Osteoblast (primary cell): ENCODE measurements around the gene VWA1. TPM values are rescaled to one million over a fixed set of nuclear protein-coding genes. Genes with fewer than 3 reads are reported as not detected.
"Not testable (repeated sequence)": the region's sequence is repeated elsewhere in the genome, so short reads cannot be mapped to it uniquely, and the experiment has no call there.

ENCODE experiments used
- DNase-seq: peaks from one replicate; pipeline ENCODE4 v3.0.0; 2011; ENCODE audit warnings: low spot score, mixed read lengths; ENCODE audit not compliant: insufficient read length; ENCODE audit errors: missing footprints
- H2AFZ ChIP-seq: 2 replicates; pipeline ENCODE4 v1.6.0; 2011; ENCODE audit warnings: mild to moderate bottlenecking, low read length
- H3K27ac ChIP-seq: 2 replicates; pipeline ENCODE4 v1.5.1; 2011; ENCODE audit warnings: mild to moderate bottlenecking, low read depth, low read length, moderate library complexity
- H3K27me3 ChIP-seq: 2 replicates; pipeline ENCODE4 v1.6.0; 2012; ENCODE audit warnings: mild to moderate bottlenecking, control low read depth, inconsistent platforms, low read length, moderate library complexity; ENCODE audit not compliant: insufficient read depth
- H3K36me3 ChIP-seq: 2 replicates; pipeline ENCODE4 v1.5.1; 2011; ENCODE audit warnings: mild to moderate bottlenecking, low read length, control low read depth, moderate library complexity; ENCODE audit not compliant: insufficient read depth
- H3K4me1 ChIP-seq: 2 replicates; pipeline ENCODE4 v1.5.1; 2011; ENCODE audit warnings: mild to moderate bottlenecking, low read length, control low read depth, moderate library complexity; ENCODE audit not compliant: insufficient read depth
- H3K4me2 ChIP-seq: 2 replicates; pipeline ENCODE4 v1.6.0; 2011; ENCODE audit warnings: mild to moderate bottlenecking, low read length; ENCODE audit not compliant: insufficient read depth
- H3K4me3 ChIP-seq: fragments of 200-600 bp; sonication (generic); 3 replicates; pipeline ENCODE4 v1.5.1; 2012; ENCODE audit warnings: mild to moderate bottlenecking, low read length, inconsistent platforms; ENCODE audit not compliant: insufficient read depth
- H3K79me2 ChIP-seq: 2 replicates; pipeline ENCODE4 v1.6.0; 2012; ENCODE audit warnings: mild to moderate bottlenecking, low read length, control low read depth, inconsistent platforms; ENCODE audit not compliant: insufficient read depth
- H3K9me3 ChIP-seq: 2 replicates; pipeline ENCODE4 v1.5.1; 2011; ENCODE audit warnings: low read depth, low read length, control low read depth
- H4K20me1 ChIP-seq: 2 replicates; pipeline ENCODE4 v1.6.0; 2012; ENCODE audit warnings: mild to moderate bottlenecking, low read length, control low read depth; ENCODE audit not compliant: insufficient read depth
- CTCF ChIP-seq: IDR thresholded peaks from 2 replicates; pipeline ENCODE4 v1.5.1; 2011; ENCODE audit warnings: mild to moderate bottlenecking, low read depth, low read length, moderate library complexity; ENCODE audit errors: extremely low read depth
- total RNA-seq: library from RNA; depleted of rRNA; stranded (reverse); fragments of >200 nt; gene quantifications from 2 replicates; pipeline ENCODE4 v1.2.3, GENCODE V29; 2012

The VWA1 gene
- total RNA-seq, 1 donor, result 4.3 TPM

GRCh38 chr1:1479547-1480487, 44.3 kb downstream of the VWA1 start:
- no peak overlapping the region for H3K4me2 ChIP-seq
- no peak overlapping the region for H2AFZ ChIP-seq
- no peak for TF ChIP-seq CTCF
- no peaks in the 10 kb centered on the region for H3K4me1 ChIP-seq
- H3K36me3 ChIP-seq, result peaks cover 35% of the 10 kb centered on the region
- peaks cover 14% of the 10 kb centered on the region for H4K20me1 ChIP-seq
- H3K27me3 ChIP-seq, result no peaks in the 10 kb centered on the region
- no peak overlapping the region for H3K4me3 ChIP-seq
- H3K9me3 ChIP-seq, result no peaks in the 10 kb centered on the region
- DNase-seq, result peak; percentile 85
- H3K27ac ChIP-seq, result no peak overlapping the region
- peaks cover 46% of the 10 kb centered on the region for H3K79me2 ChIP-seq

GRCh38 chr1:1480488-1480867, 45.0 kb downstream of the VWA1 start:
- H3K27me3 ChIP-seq, H3K4me1 ChIP-seq, H3K27ac ChIP-seq, H2AFZ ChIP-seq, H3K4me2 ChIP-seq, H3K4me3 ChIP-seq, H3K9me3 ChIP-seq, DNase-seq: not testable (repeated sequence)
- peaks cover 14% of the 10 kb centered on the region for H4K20me1 ChIP-seq
- peaks cover 35% of the 10 kb centered on the region for H3K36me3 ChIP-seq
- peaks cover 40% of the 10 kb centered on the region for H3K79me2 ChIP-seq

- H3K4me2 ChIP-seq, H3K9me3 ChIP-seq, H2AFZ ChIP-seq, H3K27me3 ChIP-seq, H3K27ac ChIP-seq, DNase-seq, H3K4me1 ChIP-seq, H3K4me3 ChIP-seq: not testable (repeated sequence)
- H3K36me3 ChIP-seq, result peaks cover 39% of the 10 kb centered on the region
- H4K20me1 ChIP-seq, result peaks cover 13% of the 10 kb centered on the region
- H3K79me2 ChIP-seq, result peaks cover 29% of the 10 kb centered on the region
These were observed 46.3 kb downstream of the VWA1 start for GRCh38 chr1:1481811-1482210.

- Histone ChIP-seq H3K36me3 (peaks cover 39% of the 10 kb centered on the region), H3K79me2 (peaks cover 19% of the 10 kb centered on the region), H3K4me2 (no peak overlapping the region), H3K27ac (no peak overlapping the region), H3K9me3 (no peaks in the 10 kb centered on the region), H2AFZ (no peak overlapping the region), H4K20me1 (peaks cover 7% of the 10 kb centered on the region), H3K27me3 (no peaks in the 10 kb centered on the region), H3K4me1 (no peaks in the 10 kb centered on the region), H3K4me3 (no peak overlapping the region)
- TF ChIP-seq CTCF, result no peak
- DNase-seq, result no peak
These were observed 47.4 kb downstream of the VWA1 start for GRCh38 chr1:1482856-1483255.

GRCh38 chr1:1483714-1484113, 48.2 kb downstream of the VWA1 start:
- H3K27me3 ChIP-seq, result no peaks in the 10 kb centered on the region
- no peak overlapping the region for H3K4me2 ChIP-seq
- no peak for TF ChIP-seq CTCF
- no peaks in the 10 kb centered on the region for H3K9me3 ChIP-seq
- no peak overlapping the region for H3K27ac ChIP-seq
- H3K36me3 ChIP-seq, result peaks cover 38% of the 10 kb centered on the region
- peak; percentile 80 for DNase-seq
- no peak overlapping the region for H3K4me3 ChIP-seq
- H4K20me1 ChIP-seq, result peaks cover 7% of the 10 kb centered on the region
- H3K4me1 ChIP-seq, result no peaks in the 10 kb centered on the region
- peaks cover 14% of the 10 kb centered on the region for H3K79me2 ChIP-seq
- no peak overlapping the region for H2AFZ ChIP-seq

- not testable (repeated sequence) for H4K20me1 ChIP-seq, H3K4me1 ChIP-seq, H3K79me2 ChIP-seq, DNase-seq, H3K9me3 ChIP-seq, H3K4me2 ChIP-seq, H3K4me3 ChIP-seq, H3K27me3 ChIP-seq, H2AFZ ChIP-seq, H3K27ac ChIP-seq
- H3K36me3 ChIP-seq, result peaks cover 42% of the 10 kb centered on the region
These were observed 49.7 kb downstream of the VWA1 start for GRCh38 chr1:1484976-1485750.
